ENCODE data around the gene FLT3.
A peak's percentile ranks its signal among the peaks of the same experiment; 100 is the strongest.

Gene FLT3

DNA sequence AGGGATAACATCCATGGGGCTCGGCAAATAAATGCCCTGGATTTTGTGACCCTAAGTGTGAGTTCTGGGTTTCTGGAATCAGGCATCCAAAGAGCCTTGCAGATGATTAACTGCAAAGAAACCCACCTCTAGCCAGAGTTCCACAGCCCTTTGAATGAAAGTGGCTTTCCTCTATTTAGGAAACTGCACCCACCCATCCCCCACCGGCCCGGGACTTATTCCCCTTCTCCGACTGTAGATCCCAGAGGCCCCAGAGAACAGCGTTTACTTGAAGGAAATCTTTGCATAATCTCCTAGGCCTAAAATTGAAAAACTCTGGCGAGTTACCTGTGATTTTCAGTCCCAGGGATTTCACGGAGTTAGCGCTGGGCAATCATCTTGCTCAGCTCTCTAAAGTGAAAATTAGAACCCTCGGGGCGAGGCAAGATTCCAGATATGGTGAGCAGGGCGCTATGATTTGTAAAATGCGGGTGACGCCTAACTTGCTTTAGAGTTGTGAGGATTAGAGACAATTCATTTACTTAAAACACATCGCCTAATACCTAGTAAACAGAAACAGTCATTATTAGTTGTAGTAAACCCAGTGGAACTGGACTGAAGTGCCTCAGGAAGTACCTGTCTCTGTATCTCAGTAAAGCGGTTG, 121.3 kb downstream of the FLT3 start:
- Mint-ChIP-seq H3K4me1 (peaks cover 42% of the 10 kb centered on the region), H3K36me3 (no peaks in the 10 kb centered on the region), H3K27ac (no peak overlapping the region), H3K9me3 (no peaks in the 10 kb centered on the region), H3K27me3 (peaks cover 95% of the 10 kb centered on the region), H3K4me3 (no peak overlapping the region)
- ATAC-seq, result no peak

DNA sequence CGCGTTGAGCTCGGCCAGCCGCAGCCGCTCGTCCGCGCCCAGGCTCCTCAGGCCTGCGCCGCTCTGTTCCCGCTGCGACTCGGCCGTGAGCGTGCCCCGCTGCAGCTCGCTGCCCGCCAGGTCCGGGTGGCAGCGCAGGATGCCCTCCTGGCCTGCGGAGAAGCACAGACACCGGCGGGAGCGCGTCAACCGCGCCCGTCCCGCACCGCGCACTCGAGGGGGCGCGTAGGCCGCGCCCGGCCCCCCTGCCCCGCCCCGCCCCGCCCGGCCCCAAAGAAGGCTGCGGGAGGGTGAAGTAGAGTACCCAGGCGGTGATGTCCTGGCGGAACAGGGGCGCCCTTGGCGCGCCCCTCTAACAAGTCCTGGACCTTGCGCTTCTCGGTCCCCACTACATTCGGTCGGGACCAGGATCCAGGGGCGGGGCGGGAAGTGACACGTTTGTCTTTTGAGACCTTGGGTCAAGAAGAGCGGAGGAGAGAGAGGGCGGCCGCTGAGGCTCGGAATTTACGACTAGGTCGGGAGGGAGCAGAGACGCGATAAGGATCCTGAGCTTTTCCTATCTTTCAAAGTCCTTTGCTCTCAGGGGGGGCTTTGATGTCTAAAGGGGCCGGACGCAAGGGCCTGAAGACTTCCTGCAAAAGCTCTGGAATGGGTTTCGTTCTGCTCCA, 121.9 kb downstream of the FLT3 start:
- peaks cover 95% of the 10 kb centered on the region for H3K27me3 Mint-ChIP-seq
- H3K4me3 Mint-ChIP-seq, result peak overlapping the region; percentile 42
- no peak for ATAC-seq
- H3K27ac Mint-ChIP-seq, result no peak overlapping the region
- no peaks in the 10 kb centered on the region for H3K9me3 Mint-ChIP-seq
- H3K36me3 Mint-ChIP-seq, result no peaks in the 10 kb centered on the region
- H3K4me1 Mint-ChIP-seq, result peaks cover 42% of the 10 kb centered on the region

DNA sequence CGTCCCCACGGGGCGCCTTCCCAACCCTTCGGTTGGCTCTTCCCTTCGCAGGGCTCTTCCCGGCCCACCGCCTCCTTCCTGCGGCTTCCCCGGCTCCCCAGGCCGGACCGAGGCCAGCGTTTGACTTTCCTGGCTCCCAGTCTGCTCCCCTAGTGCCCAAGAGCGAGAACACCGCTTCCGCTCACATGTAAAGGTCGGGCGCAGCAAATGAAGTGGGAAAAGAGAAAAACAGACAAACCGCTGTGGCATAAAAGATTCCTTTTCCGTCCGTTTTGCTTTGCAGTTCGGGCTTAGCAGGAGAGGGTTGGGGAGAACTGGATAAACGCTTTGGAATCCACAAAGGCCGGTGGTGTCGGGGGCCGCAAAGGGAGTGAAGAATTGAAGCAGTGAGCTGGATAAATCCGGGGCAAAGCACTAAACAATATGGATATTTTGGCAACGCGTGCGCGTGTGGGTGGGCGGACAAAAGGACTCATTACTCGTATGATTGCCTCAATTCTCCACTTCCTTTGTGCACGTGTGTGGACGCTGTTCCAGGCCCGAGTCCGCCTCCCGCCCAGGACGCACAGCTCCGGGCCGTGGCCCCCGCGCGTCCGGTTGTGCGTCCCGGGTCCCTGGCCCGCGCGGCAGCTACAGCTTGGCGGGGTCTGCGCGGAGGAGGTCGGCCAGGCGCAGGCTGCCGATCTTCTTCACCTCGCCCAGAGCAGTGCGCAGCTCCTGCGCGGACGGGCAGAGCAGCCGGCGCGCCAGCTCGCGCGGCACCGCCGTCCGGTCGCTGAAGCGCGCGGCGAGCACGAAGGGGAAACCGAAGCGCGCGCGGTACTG, 122.7 kb downstream of the FLT3 start:
- H3K4me1 Mint-ChIP-seq, result peaks cover 42% of the 10 kb centered on the region
- no peak for ATAC-seq
- no peaks in the 10 kb centered on the region for H3K9me3 Mint-ChIP-seq
- peaks cover 95% of the 10 kb centered on the region for H3K27me3 Mint-ChIP-seq
- H3K4me3 Mint-ChIP-seq, result peak overlapping the region; percentile 29
- H3K36me3 Mint-ChIP-seq, result no peaks in the 10 kb centered on the region
- no peak overlapping the region for H3K27ac Mint-ChIP-seq

GRCh38 chr13:27976362-27977091, 123.8 kb downstream of the FLT3 start:
- H3K27me3 Mint-ChIP-seq, result peaks cover 95% of the 10 kb centered on the region
- H3K4me3 Mint-ChIP-seq, result no peak overlapping the region
- no peak overlapping the region for H3K27ac Mint-ChIP-seq
- H3K36me3 Mint-ChIP-seq, result no peaks in the 10 kb centered on the region
- H3K9me3 Mint-ChIP-seq, result no peaks in the 10 kb centered on the region
- peaks cover 42% of the 10 kb centered on the region for H3K4me1 Mint-ChIP-seq
- no peak for ATAC-seq

- ATAC-seq, result no peak
- Mint-ChIP-seq H3K36me3 (no peaks in the 10 kb centered on the region), H3K4me3 (no peak overlapping the region), H3K9me3 (no peaks in the 10 kb centered on the region), H3K4me1 (peaks cover 39% of the 10 kb centered on the region), H3K27ac (no peak overlapping the region), H3K27me3 (peaks cover 95% of the 10 kb centered on the region)
These were observed 124.6 kb downstream of the FLT3 start for GRCh38 chr13:27975564-27976361.

DNA sequence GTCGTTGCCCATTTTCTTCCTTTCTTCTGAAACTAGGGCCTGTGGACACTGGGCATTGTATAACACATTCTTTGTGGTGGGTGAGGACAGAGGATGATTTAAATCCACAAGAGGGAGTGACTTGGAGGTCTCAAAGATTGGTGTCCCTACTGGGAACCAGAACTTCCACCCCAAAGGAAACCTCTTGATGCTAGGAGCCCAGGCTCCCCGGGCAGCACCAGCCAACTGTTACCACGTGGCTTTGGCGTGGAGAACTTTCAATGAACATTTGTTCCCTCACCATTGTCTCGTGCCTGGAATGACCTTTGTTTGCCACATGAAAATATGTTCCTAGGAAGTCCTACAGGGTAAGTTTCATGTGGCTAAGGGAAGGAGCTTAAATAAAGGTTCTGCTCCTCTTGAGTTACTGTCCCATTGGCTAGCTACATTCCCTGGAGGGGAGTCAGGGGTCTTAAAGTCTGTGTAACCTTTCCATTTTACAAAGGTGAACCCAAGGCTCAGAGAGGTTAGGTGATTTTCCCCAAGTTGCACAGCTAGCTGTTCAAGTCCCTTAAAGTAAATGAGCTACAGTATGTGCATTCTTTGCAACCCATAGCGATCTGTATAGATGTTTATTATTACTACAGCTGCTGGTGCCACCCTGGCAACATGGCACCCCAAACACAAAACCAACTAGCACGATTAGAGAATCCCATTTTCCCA, 126.3 kb downstream of the FLT3 start:
- H3K27me3 Mint-ChIP-seq, result peaks cover 95% of the 10 kb centered on the region
- H3K4me1 Mint-ChIP-seq, result peaks cover 41% of the 10 kb centered on the region
- no peak overlapping the region for H3K27ac Mint-ChIP-seq
- H3K9me3 Mint-ChIP-seq, result no peaks in the 10 kb centered on the region
- ATAC-seq, result no peak
- no peaks in the 10 kb centered on the region for H3K36me3 Mint-ChIP-seq
- no peak overlapping the region for H3K4me3 Mint-ChIP-seq

- no peak for ATAC-seq
- Mint-ChIP-seq H3K27me3 (peaks cover 95% of the 10 kb centered on the region), H3K4me1 (peaks cover 40% of the 10 kb centered on the region), H3K9me3 (no peaks in the 10 kb centered on the region), H3K4me3 (no peak overlapping the region), H3K36me3 (no peaks in the 10 kb centered on the region), H3K27ac (no peak overlapping the region)
These were observed 127.1 kb downstream of the FLT3 start for GRCh38 chr13:27973291-27973690.

GRCh38 chr13:27972478-27972820, 127.9 kb downstream of the FLT3 start:
- H3K27me3 Mint-ChIP-seq, result peaks cover 95% of the 10 kb centered on the region
- H3K9me3 Mint-ChIP-seq, result no peaks in the 10 kb centered on the region
- no peak overlapping the region for H3K4me3 Mint-ChIP-seq
- no peaks in the 10 kb centered on the region for H3K36me3 Mint-ChIP-seq
- H3K27ac Mint-ChIP-seq, result no peak overlapping the region
- ATAC-seq, result no peak
- H3K4me1 Mint-ChIP-seq, result peaks cover 44% of the 10 kb centered on the region

DNA sequence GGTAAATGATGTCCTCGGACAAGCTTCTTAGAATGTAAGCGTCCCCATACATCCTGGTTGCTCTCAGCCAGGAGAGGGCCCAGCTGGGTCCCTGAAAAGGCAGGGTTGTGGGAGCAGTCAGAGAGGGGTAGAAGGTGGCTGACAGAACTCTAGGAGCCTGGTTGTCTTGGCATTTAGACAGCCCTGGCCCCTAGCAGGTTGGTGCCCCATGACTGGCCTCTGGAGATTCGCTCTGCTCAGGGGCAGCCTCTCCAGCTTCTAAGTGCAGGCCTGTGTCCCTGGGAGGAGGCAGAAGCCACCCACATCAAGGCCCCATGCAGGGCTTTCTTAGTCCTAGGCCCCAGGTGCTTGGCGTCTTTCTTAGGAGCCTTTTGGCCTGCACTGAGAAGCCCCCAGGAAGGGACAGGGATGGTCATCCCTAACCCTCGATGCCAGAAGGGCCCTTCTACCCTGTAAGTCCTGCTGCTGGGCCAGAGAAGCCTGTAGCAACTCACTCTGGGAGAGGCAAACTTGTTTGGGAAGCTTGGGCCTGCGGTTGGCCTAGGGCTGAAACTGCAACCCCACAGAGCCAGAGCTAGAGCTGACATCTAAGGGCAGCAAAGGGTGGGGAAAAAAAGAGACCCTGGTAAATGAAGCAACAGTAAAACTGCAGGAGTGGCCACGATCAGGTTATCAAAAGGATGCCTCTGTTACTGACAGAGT, 128.4 kb downstream of the FLT3 start:
- H3K27ac Mint-ChIP-seq, result no peak overlapping the region
- no peak overlapping the region for H3K4me3 Mint-ChIP-seq
- no peak for ATAC-seq
- H3K36me3 Mint-ChIP-seq, result no peaks in the 10 kb centered on the region
- peaks cover 47% of the 10 kb centered on the region for H3K4me1 Mint-ChIP-seq
- H3K27me3 Mint-ChIP-seq, result peaks cover 95% of the 10 kb centered on the region
- H3K9me3 Mint-ChIP-seq, result no peaks in the 10 kb centered on the region

- ATAC-seq, result no peak
- Mint-ChIP-seq H3K4me1 (peaks cover 50% of the 10 kb centered on the region), H3K27ac (no peak overlapping the region), H3K27me3 (peaks cover 99% of the 10 kb centered on the region), H3K9me3 (no peaks in the 10 kb centered on the region), H3K4me3 (no peak overlapping the region), H3K36me3 (no peaks in the 10 kb centered on the region)
These were observed 129.1 kb downstream of the FLT3 start for GRCh38 chr13:27971236-27971645.

GRCh38 chr13:27970382-27971235, 129.8 kb downstream of the FLT3 start:
- ATAC-seq, result no peak
- Mint-ChIP-seq H3K4me1 (peaks cover 48% of the 10 kb centered on the region), H3K4me3 (peak overlapping the region; percentile 22), H3K9me3 (no peaks in the 10 kb centered on the region), H3K27ac (no peak overlapping the region), H3K27me3 (peaks cover 99% of the 10 kb centered on the region), H3K36me3 (no peaks in the 10 kb centered on the region)

DNA sequence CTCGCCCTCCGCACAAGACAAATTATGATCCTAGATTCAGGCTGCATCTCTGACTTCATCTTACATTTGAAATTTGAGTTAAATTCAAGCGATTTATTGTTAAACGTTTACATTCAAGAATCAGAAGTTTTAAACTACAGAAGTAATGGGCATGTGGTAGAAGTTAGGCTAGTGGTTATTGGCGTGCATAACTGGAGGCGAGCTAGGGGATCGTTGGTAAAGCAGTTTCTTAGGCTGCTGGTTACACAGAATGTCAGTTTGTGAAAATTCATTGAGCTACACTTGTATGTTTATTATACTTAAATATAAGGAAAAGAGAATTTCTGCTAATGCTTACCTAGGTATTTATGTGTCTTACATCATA, 130.5 kb downstream of the FLT3 start:
- Mint-ChIP-seq H3K36me3 (no peaks in the 10 kb centered on the region), H3K4me3 (no peak overlapping the region), H3K27ac (no peak overlapping the region), H3K27me3 (peaks cover 99% of the 10 kb centered on the region), H3K9me3 (no peaks in the 10 kb centered on the region), H3K4me1 (peaks cover 43% of the 10 kb centered on the region)
- no peak for ATAC-seq

Measured in stimulated activated memory B cell treated with anti-CD40 and anti-IgM and Interleukin-4, amounts not matched to agents 10 μg/mL and 1 μg/mL and 100 μg/mL, for 72 hours (primary cell).